GM19351 (cell line): ENCODE data around the gene STXBP2.

Experiments
- ATAC-seq: cut with Tn5 transposase; IDR thresholded peaks from one replicate; pipeline ENCODE4 v1.9.1; 2021; ENCODE audit warnings: mild to moderate bottlenecking, moderate library complexity; ENCODE audit not compliant: unreplicated experiment

Gene STXBP2

DNA sequence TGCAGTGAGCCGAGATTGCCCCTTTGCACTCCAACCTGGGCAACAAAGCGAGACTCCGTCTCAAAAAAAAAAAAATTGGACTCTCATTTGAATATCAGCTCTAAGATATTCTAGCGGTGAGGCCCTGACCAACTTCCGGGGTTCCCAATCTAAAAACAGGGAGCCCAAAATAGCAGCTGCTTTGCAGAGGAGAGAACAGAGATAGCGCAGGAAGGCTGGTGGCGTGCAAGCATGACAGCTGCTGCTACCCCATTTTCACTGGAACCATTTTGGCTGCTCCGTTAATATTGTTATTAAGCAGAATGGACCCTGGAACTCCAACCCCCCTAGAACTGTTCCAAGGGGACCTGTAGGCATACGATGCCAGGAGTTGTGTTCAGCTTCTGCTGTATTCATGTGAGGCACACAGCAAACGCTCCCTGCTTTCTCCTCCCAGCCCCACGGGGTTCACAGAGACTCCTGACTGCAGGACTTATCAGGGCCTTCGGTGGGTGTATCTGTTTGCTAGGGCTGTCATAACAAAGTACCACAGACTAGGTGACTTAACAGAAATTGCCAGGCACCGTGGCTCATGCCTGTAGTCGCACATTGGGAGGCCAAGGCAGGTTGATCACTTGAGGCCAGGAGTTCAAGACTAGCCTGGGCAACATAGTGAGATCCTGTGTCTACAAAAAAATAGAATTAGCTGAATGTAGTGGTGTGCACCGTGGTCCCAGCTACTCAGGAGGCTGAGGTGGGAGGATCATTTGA lies 11.5 kb downstream of the STXBP2 start:
- ATAC-seq, result no peak

DNA sequence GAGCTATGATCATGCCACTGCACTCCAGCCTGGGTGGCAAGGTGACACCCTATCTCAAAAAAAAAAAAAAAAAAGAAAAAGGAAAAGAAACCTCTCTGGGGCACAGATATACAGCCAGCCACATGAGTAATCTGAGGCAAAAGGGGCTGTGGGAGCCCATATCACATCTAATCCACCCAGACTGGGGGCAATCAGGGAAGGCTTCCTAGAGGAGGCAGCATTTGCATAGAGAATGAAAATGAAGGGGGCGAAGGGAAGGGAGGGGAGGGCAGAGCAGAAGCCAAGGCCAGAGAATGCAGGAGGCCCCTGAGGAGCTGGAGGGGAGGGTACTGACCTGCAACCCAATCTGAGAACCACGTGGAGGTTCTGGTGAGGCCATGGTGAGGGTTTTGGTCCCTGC lies 13.2 kb downstream of the STXBP2 start:
- no peak for ATAC-seq

DNA sequence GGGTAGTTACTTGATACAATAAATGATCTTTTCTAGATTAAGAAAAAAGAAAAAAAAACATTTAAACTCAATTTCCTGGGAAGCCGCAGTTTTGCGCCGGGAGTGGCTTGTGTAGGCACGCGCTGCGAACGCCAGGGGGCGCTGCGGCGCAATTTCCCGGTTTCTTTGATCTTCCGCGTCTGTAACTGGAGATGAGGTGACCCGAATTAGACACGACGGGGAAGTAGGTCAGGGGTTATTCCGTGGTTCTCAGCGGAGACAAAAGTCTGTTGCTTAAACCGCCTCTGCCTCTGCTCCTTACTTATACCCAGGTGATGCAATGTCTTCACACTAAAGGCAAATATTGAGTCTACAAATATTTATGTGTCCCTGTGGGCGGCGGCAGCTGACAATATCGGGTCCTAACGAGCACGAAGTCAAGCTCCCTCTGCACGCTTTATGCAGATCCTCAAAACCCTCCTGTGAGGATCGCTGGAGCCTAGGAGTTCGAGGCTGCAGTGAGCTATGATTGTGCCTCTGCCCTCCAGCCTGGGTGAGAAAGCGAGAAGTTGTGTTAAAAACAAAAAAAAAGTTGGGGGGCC lies 15.2 kb downstream of the STXBP2 start:
- ATAC-seq, result no peak

DNA sequence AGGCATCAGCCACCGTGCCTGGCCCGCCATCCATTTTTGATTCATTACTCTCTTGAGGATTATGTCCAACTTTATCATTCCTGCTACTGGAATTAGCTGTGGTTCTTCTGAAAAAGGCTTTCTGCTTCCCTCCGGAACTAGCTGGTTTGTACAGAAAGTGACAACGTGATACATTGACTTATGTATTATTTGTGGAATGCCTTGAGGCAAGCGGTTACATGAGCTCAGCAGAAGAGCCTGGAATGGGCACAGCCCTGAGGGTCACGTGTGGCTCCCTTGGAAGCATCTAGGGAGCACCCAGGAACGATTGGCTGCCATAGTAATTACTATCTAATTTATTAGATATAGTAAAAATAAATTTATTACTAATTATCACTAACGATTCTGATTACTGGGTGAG lies 17.5 kb downstream of the STXBP2 start:
- no peak for ATAC-seq

DNA sequence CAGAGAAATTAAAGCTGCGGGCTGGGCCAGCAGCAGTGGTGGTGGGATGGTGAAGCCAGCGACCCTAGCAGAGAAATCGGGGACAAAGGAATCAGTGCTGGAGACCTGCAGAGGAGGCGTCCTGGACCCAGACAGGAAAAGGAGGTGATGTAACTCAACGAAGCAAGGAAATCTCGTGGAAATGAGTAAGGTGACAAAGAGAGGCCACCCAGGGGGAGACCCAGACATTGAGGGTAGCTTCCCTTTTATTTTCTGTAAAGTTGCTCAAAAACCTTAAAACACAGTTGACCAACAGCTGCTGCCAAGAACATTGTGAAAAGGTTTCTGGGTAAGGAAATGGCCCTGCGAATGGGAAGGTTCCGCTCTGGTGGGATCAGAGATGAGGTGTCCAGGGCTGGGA lies 18.7 kb downstream of the STXBP2 start:
- ATAC-seq, result no peak

DNA sequence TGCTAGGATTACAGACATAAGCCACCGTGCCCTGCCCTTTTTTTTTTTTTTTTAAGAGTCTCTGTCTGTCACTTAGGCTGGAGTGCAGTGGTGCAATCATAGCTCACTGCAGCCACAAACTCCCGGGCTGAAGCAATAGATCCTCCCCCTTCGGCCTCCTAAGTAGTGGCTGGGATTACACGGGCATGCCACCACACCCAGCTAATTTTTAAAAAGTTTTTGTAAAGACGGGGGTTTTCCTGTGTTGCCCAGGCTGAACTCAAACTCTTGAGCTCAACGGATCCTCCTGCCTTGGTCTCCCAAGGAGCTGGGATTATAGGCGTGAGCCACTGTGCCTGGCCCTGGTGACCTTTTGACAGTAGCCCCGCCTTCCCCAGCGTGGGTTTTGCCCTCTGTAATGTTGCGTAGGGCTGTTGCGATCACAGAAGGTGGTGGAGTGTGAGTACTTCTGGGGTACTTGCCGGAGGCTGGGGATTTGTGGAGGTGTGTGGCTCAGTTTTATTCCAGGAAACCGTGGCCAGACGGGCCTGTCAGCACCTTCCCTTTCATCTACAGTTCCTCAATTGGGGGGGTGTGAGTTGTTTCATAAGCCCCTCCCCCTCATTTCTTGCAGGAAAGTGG lies 20.3 kb downstream of the STXBP2 start:
- ATAC-seq, result no peak

DNA sequence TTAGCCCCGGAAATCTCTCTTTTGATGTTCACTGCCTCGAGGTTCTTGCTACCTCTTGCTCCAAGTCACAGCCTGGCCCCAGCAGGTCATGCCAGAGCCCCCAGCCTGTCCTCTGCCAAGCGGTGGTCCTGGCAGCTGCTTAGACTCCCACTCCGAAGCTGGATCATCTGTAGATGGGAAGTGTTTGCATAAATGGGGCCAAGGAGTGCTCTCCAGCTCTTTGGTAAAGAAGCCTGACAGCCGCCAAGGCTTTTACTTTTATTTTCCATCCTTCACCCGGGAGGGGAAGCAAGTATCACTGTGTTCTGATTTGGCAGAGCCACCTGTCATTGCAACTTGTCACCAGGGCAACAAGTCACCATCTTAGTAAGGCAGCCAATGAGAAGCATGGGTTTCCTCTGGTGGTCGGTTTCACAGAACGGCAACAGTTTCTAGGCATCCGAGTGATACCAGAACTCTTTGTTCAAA lies 21.3 kb downstream of the STXBP2 start:
- peak; percentile 79 for ATAC-seq

DNA sequence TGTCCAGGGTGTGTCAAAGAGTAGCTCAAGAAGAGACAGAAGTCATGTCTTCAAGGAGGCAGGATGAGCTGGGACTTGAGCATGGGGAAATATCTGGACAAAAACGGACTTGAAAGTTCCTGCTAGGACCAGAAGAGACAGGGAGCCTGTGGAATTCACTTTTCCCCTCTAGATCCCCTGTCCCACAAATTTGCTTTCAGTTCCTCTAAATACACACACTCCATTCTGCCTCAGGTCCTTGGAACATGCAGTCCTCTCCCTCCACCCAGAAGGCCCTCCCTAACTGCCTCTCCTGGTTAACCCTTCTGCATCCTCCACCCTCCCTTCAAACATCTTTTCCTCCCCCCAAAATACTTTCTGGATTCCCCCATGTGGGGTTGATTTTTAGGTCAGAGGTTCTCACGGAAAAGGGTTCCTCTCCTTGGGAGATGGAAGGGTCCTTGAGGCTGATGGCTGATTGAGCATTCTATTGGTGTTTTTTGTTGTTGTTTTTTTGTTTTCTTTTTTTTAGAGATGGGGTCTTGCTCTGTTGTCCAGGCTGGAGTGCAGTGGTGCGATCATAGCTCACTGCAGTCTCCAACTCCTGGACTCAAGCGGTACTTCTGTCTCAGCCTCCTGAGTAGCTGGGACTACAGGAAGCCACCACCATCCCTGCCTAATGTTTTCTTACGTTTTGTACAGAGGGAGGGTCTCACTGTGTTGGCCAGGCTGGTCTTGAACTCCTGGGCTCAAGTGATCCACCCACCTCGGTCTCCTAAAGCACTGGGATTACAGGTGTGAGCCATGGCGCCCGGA lies 25.0 kb downstream of the STXBP2 start:
- no peak for ATAC-seq

DNA sequence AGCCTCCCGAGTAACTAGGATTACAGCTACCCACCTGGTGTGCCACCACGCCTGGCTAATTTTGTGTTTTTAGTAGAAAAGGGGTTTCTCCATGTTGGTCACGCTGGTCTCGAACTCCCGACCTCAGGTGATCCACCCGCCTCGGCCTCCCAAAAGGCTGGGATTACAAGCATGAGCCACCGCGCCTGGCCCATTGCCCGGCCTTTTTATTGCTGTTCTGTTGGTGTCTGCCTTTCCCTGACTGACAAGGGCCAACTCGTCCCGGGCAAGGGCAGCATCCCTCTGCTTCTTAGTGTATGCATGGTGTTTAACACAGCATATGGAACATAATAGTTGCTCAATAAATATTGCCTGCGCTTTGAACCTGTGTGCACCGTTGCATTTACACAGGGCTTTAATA lies 25.7 kb downstream of the STXBP2 start:
- no peak for ATAC-seq

DNA sequence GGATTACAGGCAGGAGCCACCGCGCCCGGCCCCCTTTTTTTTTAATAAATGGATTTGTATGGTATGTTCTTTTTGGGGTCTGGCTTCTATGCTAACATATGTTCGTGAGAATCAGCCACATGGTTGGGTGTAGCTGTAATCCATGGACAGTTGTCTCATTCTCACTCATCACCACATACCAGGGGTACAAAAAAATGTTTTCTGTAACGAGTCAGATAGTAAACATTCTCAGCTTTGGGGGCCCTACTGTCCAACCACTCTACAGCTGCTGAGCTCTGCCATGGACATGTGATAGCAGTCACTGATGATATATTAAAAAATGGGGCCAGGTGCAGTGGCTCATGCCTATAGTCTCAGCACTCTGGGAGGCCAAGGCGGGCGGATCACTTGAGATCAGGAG lies 26.8 kb downstream of the STXBP2 start:
- ATAC-seq, result no peak

DNA sequence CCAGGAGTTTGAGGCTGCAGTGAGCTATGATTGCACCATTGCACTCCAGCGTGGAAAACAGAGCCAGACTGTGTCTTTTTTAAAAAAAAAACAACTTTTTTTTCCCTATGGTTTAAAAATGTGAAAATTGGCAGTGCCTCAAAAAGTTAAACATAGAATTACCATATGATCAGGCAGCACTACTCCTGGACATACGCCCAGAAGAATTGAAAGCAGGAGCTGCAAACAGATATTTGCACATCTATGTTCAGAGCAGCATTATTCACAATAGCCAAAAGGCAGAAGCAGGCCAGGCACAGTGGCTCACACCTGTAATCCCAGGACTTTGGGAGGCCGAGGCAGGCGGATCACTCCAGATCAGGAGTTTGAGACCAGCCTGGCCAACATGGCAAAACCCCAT lies 28.2 kb downstream of the STXBP2 start:
- ATAC-seq, result no peak

DNA sequence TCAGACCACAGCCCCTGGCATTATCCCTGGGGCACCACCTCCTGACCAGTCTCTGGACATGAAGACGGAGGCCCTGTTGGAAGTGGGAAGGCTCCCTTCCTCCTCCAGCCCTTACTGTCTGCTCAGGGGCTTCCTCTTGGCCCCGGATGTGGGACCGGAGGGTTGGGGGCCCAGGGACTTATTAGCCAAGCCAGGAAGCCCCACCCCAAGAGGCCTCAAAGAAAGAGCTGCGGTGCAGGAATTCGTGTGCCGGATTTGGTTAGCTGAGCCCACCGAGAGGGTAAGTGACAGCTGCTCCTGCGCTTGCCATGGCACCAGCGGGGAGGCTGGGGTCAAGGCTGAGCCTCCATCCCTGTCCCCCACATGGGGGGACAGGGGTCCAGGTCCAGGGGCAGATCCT lies 31.9 kb downstream of the STXBP2 start, which contains the start of gene RETN:
Gene RETN (plus strand): TSS at position 208 of the 400 bp plus-strand sequence. CDS start 278 bp downstream, outside the sequence.
- ATAC-seq, result no peak

DNA sequence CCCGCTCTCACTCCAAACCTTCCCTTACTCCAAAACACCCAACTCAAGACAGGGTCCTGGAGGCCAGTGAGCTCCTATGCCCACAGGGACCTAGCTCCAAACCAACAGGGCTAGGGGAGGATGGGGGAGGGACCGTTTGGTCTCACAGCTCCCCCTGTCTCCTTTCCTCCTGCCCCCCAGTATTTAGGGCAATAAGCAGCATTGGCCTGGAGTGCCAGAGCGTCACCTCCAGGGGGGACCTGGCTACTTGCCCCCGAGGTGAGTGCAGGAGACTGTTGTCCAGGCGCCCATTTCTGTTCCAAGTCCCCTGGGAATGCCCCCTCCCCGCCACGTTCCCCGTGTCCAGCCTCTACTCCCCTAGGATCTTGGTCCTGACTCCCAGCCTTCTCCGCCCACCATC lies 32.7 kb downstream of the STXBP2 start:
- ATAC-seq, result no peak

DNA sequence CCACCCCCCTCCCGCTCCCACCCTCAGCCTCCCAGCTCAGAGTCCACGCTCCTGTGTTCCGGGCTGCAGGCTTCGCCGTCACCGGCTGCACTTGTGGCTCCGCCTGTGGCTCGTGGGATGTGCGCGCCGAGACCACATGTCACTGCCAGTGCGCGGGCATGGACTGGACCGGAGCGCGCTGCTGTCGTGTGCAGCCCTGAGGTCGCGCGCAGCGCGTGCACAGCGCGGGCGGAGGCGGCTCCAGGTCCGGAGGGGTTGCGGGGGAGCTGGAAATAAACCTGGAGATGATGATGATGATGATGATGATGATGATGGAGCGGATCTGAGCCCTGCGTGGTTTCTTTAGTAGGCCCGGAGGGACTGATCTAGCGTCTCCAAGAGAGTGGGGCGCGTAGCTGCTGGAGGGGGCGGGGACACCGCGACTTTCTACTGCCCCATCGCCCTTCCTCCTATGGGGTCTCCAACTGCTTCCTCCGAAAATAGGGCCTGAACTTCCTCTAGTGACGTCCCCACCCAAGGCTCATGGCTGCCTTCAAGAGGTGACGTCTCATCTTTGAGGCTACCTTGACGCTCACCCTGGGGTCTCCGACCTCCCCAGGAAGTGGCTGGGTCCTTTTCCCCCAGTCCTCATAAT lies 33.4 kb downstream of the STXBP2 start:
- no peak for ATAC-seq

DNA sequence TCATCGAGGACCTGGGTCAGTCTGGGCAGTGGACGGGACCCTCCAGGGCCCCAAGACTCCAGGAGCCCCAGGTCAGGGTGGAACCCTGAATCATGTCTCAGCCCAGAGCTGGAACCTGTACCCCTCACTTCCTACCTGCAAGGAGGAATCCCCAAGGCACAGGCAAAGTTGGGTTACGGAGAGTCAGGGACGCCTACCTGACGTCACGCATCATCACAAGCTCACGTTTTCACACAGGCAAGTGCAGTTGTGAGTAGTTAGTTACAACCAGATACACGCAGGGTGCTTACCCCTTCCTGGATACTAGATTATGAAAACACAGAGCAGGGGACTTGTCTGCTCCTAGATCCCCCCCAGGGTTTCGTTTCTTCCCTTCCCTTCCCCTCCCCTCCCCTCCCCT lies 33.9 kb downstream of the STXBP2 start:
- no peak for ATAC-seq

DNA sequence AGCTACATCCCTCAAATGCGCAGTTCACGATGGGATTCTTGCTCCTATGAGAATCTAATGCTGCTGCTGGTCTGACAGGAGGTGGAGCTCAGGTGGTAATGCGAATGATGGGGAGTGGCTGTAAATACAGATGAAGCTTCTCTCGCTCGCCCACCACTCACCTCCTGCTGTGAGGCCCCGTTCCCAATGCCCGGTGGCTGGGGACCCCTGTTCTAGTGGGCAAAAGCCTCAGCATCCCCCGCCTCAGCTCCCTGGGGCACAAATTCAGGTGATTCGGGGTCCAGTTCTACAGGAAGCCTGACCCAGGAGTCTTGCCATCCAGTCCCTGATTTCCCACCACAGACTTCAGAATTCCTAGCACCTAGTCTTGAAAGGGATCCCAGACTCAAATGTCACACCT lies 35.6 kb downstream of the STXBP2 start:
- ATAC-seq, result no peak

DNA sequence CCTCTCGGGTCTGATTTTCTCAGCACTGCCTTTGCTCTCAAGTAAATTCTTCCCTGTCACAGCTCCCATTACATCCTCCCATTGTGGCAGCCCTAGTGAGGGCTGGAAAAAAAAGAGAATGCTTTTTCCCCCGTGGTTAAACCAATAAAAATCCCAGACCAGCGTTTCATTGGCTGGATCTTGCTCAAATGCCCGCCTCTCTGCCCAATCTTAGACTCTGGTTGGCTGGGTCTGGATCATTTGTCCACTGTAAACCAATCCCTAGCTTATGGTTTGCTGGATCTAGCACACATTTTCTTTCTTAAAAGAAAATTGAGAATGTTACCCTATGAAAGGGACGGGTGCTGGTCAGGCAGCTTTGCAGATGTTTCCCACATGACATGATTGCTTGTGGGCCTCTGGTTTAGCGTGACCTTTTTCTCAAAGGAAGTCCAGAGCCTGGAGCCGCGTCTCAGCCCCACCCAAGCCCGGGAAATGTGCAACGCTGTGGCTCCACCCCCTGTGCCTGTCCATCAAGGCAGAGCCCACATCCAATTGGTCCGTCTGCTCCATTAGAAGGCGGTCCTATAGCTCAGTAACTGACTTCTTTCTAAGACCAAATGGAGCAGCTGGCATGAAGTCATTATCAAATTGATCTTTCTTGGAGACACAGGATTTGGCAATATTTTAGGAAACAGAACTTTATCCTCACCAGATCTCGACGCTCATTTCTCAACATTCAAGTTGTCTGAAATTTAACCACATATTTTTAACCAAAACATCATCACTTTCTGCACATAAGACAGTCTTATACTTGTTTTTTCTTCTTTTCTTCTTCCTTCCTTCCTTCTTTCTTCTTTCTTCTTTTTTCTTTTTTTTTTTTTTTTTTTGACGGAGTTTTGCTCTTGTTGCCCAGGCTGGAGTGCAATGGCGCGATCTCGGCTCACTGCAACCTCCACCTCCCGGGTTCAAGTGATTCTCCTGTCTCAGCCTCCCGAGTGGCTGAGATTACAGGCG lies 37.4 kb downstream of the STXBP2 start:
- ATAC-seq, result no peak

DNA sequence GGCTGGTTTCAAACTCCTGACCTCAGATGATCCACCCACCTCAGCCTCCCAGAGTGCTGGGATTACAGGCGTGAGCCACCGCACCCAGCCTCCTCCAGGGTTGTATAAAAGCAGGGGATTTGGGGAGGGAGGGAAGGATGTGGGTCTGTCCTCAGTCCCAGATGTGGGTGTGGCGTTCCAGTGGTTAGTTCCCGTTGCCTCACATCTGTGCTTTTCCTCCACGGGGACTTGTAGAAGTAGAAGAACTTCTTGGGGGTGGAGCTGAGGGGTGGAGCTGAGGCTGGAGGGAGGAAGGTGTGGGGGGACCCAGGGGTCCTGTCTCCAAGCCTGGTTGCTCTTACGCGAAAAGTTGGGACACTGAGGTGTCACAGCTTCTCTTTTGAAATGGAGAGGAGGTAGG lies 39.5 kb downstream of the STXBP2 start:
- no peak for ATAC-seq

DNA sequence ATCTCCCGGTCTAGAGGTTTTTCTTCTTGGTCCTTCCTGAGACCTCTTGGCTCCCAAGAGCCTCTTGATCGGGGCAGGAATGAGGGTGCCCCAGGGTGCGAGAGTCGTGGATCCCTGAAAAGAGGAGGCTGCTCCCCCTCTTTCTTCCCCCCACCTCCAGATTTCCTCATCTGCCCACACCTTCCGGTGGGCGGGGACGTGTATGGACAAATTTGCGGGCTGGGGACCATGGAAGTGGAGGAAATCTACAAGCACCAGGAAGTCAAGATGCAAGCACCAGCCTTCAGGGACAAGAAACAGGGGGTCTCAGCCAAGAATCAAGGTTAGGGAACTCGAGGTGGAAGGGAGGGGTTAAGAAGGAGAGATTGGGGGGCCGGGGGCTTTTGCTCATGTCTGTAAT lies 39.9 kb downstream of the STXBP2 start, which contains the start of gene MCEMP1:
Gene MCEMP1 (plus strand): TSS at position 237 of the 400 bp plus-strand sequence. CDS start 31 bp downstream, at position 268.
- no peak for ATAC-seq
